ENCODE data around the gene LCNL1.

DNA sequence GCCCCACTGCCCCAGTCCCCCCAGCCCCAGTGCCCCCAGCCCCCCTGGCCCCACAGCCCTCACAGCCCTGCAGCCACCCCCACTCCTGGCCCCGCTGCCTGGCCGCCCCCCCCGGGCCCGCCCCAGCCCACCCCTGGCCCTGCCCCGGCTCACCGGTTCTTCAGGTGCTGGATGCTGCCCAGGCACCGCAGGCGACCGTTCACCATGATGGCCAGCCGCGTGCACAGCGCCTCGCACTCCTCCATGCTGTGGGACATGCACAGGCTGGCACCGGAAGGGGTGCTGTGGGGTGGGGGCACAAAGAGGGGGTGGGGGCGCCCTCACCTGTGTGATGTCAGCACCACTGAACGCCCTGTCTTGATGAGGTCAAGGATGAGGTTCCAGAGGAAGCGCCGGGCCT is 26.4 kb downstream of the LCNL1 start:
- TF ChIP-seq ZNF24 (IDR thresholded peaks at IDR 0.05) (no peak), ESRRA (IDR thresholded peaks at IDR 0.05; ENCODE audit: low read length) (no peak), BHLHE40 (IDR thresholded peaks at IDR 0.05; ENCODE audit: borderline replicate concordance in 1 of 2, low read depth in 2 of 2, low read length in 1 of 2) (no peak), POLR2AphosphoS5 (IDR thresholded peaks at IDR 0.05; ENCODE audit: low read length) (no peak), EP300 (IDR thresholded peaks at IDR 0.05; ENCODE audit: borderline replicate concordance in 1 of 2, control insufficient read depth in 1 of 2, low read depth in 2 of 2, low read length in 2 of 2) (no peak), NFYB (IDR thresholded peaks at IDR 0.05; ENCODE audit: insufficient read depth, low read depth, low read length) (no peak), CHD2 (IDR thresholded peaks at IDR 0.05; ENCODE audit: borderline replicate concordance, low read depth, low read length) (no peak), SUZ12 (IDR thresholded peaks at IDR 0.05; ENCODE audit: unreplicated experiment) (no peak), ATF7 (IDR thresholded peaks at IDR 0.05; ENCODE audit: low read depth) (no peak), POLR2A (IDR thresholded peaks at IDR 0.05; ENCODE audit: low read depth, low read length) (no peak), TARDBP (IDR thresholded peaks at IDR 0.05; ENCODE audit: borderline replicate concordance) (no peak), SP1 (IDR thresholded peaks at IDR 0.05; ENCODE audit: low read depth, low read length) (no peak)
- TF ChIP-seq, protein P1, sequence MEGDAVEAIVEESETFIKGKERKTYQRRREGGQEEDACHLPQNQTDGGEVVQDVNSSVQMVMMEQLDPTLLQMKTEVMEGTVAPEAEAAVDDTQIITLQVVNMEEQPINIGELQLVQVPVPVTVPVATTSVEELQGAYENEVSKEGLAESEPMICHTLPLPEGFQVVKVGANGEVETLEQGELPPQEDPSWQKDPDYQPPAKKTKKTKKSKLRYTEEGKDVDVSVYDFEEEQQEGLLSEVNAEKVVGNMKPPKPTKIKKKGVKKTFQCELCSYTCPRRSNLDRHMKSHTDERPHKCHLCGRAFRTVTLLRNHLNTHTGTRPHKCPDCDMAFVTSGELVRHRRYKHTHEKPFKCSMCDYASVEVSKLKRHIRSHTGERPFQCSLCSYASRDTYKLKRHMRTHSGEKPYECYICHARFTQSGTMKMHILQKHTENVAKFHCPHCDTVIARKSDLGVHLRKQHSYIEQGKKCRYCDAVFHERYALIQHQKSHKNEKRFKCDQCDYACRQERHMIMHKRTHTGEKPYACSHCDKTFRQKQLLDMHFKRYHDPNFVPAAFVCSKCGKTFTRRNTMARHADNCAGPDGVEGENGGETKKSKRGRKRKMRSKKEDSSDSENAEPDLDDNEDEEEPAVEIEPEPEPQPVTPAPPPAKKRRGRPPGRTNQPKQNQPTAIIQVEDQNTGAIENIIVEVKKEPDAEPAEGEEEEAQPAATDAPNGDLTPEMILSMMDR (IDR thresholded peaks at IDR 0.05 in 2 of 3, conservative IDR thresholded peaks at IDR 0.05 in 1 of 3; ENCODE audit: control insufficient read depth in 2 of 3, extremely low read depth in 1 of 3, insufficient read depth in 1 of 3, low read depth in 3 of 3, low read length in 3 of 3): no peak
